Endothelial cell of umbilical vein (primary cell): ENCODE data around the gene UNKL. TPM values are rescaled to one million over a fixed set of nuclear protein-coding genes. Genes with fewer than 3 reads are reported as not detected.

ENCODE experiments used
- BruUV-seq: library from RNA; stranded (reverse); fragments of 400-500 nt; replicated peaks from 2 replicates; lab custom pipeline; 2021; lab: Mats Ljungman, UMichigan
- CTCF ChIA-PET: fragments of 300-600, 350-600 bp; sonication (Branson Sonifier 250); formaldehyde crosslinking; loops from one replicate; lab custom pipeline; 2021; ENCODE audit warnings: antibody characterized with exemption, inconsistent platforms; lab: Charles Lee
- POLR2A ChIA-PET: fragments of 300-600, 350-600 bp; sonication (Branson Sonifier 250); formaldehyde crosslinking; loops from one replicate; lab custom pipeline; 2021; ENCODE audit warnings: antibody characterized with exemption, inconsistent platforms; lab: Charles Lee
- DNase-seq: peaks from one replicate; pipeline ENCODE4 v3.0.0-alpha.2; 2011; ENCODE audit warnings: low read depth, low spot score
- FAIRE-seq: peaks from 2 replicates; lab custom pipeline; 2011; peaks lifted over from hg19 to GRCh38; lab: Jason Lieb, UNC
- H2AFZ ChIP-seq: 2 replicates; pipeline ENCODE4 v1.6.0; 2012; ENCODE audit warnings: low read depth, low read length, control low read depth, inconsistent platforms
- H3K27ac ChIP-seq: 2 replicates; pipeline ENCODE4 v1.5.1; 2011; ENCODE audit warnings: low read depth, mild to moderate bottlenecking, control low read depth, low read length, moderate library complexity; ENCODE audit not compliant: insufficient read depth
- H3K27me3 ChIP-seq, 2 experiments: 2 replicates each; pipeline versions ENCODE4 v1.6.0 to v1.6.1; 2011; ENCODE audit warnings: low read length in 2 of 2, mixed read lengths in 1 of 2; ENCODE audit not compliant: control insufficient read depth in 2 of 2, insufficient read depth in 2 of 2
- H3K36me3 ChIP-seq, 2 experiments: 2 replicates in 1 of 2; 3 replicates in 1 of 2; pipeline ENCODE4 v1.5.1; 2011; ENCODE audit warnings: low read length in 2 of 2, mild to moderate bottlenecking in 1 of 2, moderate library complexity in 1 of 2; ENCODE audit not compliant: control insufficient read depth in 2 of 2, insufficient read depth in 2 of 2; ENCODE audit errors: extremely low read depth in 1 of 2
- H3K4me1 ChIP-seq: 3 replicates; pipeline ENCODE4 v1.5.1; 2011; ENCODE audit warnings: mild to moderate bottlenecking, low read length; ENCODE audit not compliant: control insufficient read depth, insufficient read depth; ENCODE audit errors: extremely low read depth
- H3K4me2 ChIP-seq: 2 replicates; pipeline ENCODE4 v1.6.1; 2011; ENCODE audit warnings: low read length, control low read depth, mixed read lengths; ENCODE audit not compliant: insufficient read depth
- H3K4me3 ChIP-seq, 3 experiments: fragments of 200-600 bp in 1 of 3; sonication (generic), shearing (Covaris generic) in 1 of 3; replicated peaks in 1 of 3; 2 replicates each; pipeline ENCODE4 v1.5.1; 2011 to 2016; ENCODE audit warnings: control low read depth in 3 of 3, low read length in 3 of 3, mild to moderate bottlenecking in 2 of 3, inconsistent platforms in 1 of 3, low read depth in 1 of 3, moderate library complexity in 1 of 3; ENCODE audit not compliant: insufficient read depth in 1 of 3
- H3K79me2 ChIP-seq: 2 replicates; pipeline ENCODE4 v1.6.0; 2012; ENCODE audit warnings: low read length, inconsistent platforms; ENCODE audit not compliant: control insufficient read depth, insufficient read depth
- H3K9ac ChIP-seq: replicated peaks from 2 replicates; pipeline ENCODE3; 2011; ENCODE audit warnings: low read length, control low read depth; ENCODE audit not compliant: insufficient read depth; ENCODE audit errors: extremely low read depth
- H3K9me1 ChIP-seq: replicated peaks from 3 replicates; pipeline ENCODE4 v1.6.0; 2011; ENCODE audit warnings: mild to moderate bottlenecking, low read length; ENCODE audit not compliant: control insufficient read depth, insufficient read depth; ENCODE audit errors: extremely low read depth
- H3K9me3 ChIP-seq: replicated peaks from 2 replicates; pipeline ENCODE4 v1.5.1; 2012; ENCODE audit warnings: low read length, inconsistent platforms; ENCODE audit not compliant: control insufficient read depth, insufficient read depth
- H4K20me1 ChIP-seq: replicated peaks from 2 replicates; pipeline ENCODE3; 2011; ENCODE audit warnings: mild to moderate bottlenecking, low read length; ENCODE audit not compliant: control insufficient read depth, insufficient read depth; ENCODE audit errors: extremely low read depth
- EZH2 ChIP-seq: IDR thresholded peaks from 2 replicates; pipeline ENCODE4 v1.6.1; 2012; ENCODE audit warnings: borderline replicate concordance, low read depth, mild to moderate bottlenecking, moderate library complexity, low read length, inconsistent platforms; ENCODE audit not compliant: severe bottlenecking
- FOS ChIP-seq: IDR thresholded peaks from 2 replicates; pipeline ENCODE4 v1.6.1; 2011; ENCODE audit warnings: mild to moderate bottlenecking, low read length, moderate library complexity, borderline replicate concordance; ENCODE audit not compliant: insufficient read depth
- GATA2 ChIP-seq: IDR thresholded peaks from 2 replicates; pipeline ENCODE4 v1.7.0; 2011; ENCODE audit warnings: low read depth, mild to moderate bottlenecking, moderate library complexity, mixed read lengths, low read length; ENCODE audit not compliant: insufficient read length, insufficient read depth
- JUN ChIP-seq: IDR thresholded peaks from 2 replicates; pipeline ENCODE4 v1.6.1; 2011; ENCODE audit warnings: borderline replicate concordance, low read depth; ENCODE audit not compliant: insufficient read length, insufficient read depth
- MAX ChIP-seq: IDR thresholded peaks from 2 replicates; pipeline ENCODE4 v1.6.1; 2011; ENCODE audit not compliant: insufficient read depth, insufficient read length
- MYC ChIP-seq: IDR thresholded peaks from one replicate; pipeline ENCODE4 v1.6.1; 2011; ENCODE audit warnings: mild to moderate bottlenecking, low read depth, low read length
- POLR2AphosphoS5 ChIP-seq: IDR thresholded peaks from 2 replicates; pipeline ENCODE4 v1.6.1; 2012; ENCODE audit warnings: low read depth, mild to moderate bottlenecking, control low read depth, low read length, moderate library complexity; ENCODE audit not compliant: insufficient read depth
- dilution Hi-C: fragments of 300-500 bp; cut with MboI; formaldehyde crosslinking; loops from one replicate; pipeline ENCODE4 v1.15.0; 2019; ENCODE audit warnings: low sequenced_read_pairs; ENCODE audit not compliant: extremely low pct_ligation_motif_present
- intact Hi-C: fragments of 100-400 bp; cut with micrococcal nuclease; formaldehyde crosslinking; loops from one replicate; pipeline ENCODE4 v1.10.0; 2022
- polyA plus RNA-seq, 4 experiments: library from polyadenylated mRNA; depleted of rRNA in 3 of 4; stranded (reverse) in 3 of 4; unstranded in 1 of 4; fragments of >200 nt; gene quantifications; 2 replicates each; pipeline versions ENCODE4 v1.2.1 to v1.2.3, GENCODE V29; 2011 to 2012; ENCODE audit warnings: missing spikeins in 1 of 4
- total RNA-seq: library from RNA; stranded (reverse); gene quantifications from 2 replicates; pipeline ENCODE4 v1.2.3, GENCODE V29; 2021
- TF ChIP-seq, protein P1 (sequence below), 2 donors: IDR thresholded peaks; 1 replicate in 1 of 2; 2 replicates in 1 of 2; pipeline ENCODE4 v1.5.1; 2011; ENCODE audit warnings: low read length in 2 of 2, mild to moderate bottlenecking in 2 of 2, moderate library complexity in 2 of 2, control low read depth in 1 of 2, inconsistent platforms in 1 of 2, low read depth in 1 of 2; ENCODE audit not compliant: insufficient read depth in 1 of 2; ENCODE audit errors: extremely low read depth in 1 of 2

The UNKL gene
- total and polyA plus RNA-seq, 2 donors (not counting 3 experiments of a cell fraction or from before 2014, with no cell fraction given) = 17.1 to 32.8 TPM

- CTCF ChIA-PET = interaction anchor here (2.2 kb wide), 1 partner anchor 15 kb away, joined by 5 read pairs; no protein-coding TSS in a partner anchor
- Histone ChIP-seq H4K20me1 (no peaks in the 10 kb centered on the region), H3K27me3 (no peaks in the 10 kb centered on the region), H2AFZ (no peak overlapping the region), H3K27ac (no peak overlapping the region), H3K4me1 (peaks cover 13% of the 10 kb centered on the region), H3K4me2 (no peak overlapping the region), H3K79me2 (peaks cover 29% of the 10 kb centered on the region), H3K9me1 (no peaks in the 10 kb centered on the region), H3K4me3 (no peak overlapping the region), H3K36me3 (peaks cover 0 to 11% of the 10 kb centered on the region in 2 experiments), H3K9ac (no peak overlapping the region), H3K9me3 (no peaks in the 10 kb centered on the region)
- TF ChIP-seq GATA2 = no peak
- TF ChIP-seq, protein P1, sequence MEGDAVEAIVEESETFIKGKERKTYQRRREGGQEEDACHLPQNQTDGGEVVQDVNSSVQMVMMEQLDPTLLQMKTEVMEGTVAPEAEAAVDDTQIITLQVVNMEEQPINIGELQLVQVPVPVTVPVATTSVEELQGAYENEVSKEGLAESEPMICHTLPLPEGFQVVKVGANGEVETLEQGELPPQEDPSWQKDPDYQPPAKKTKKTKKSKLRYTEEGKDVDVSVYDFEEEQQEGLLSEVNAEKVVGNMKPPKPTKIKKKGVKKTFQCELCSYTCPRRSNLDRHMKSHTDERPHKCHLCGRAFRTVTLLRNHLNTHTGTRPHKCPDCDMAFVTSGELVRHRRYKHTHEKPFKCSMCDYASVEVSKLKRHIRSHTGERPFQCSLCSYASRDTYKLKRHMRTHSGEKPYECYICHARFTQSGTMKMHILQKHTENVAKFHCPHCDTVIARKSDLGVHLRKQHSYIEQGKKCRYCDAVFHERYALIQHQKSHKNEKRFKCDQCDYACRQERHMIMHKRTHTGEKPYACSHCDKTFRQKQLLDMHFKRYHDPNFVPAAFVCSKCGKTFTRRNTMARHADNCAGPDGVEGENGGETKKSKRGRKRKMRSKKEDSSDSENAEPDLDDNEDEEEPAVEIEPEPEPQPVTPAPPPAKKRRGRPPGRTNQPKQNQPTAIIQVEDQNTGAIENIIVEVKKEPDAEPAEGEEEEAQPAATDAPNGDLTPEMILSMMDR (IDR thresholded peaks at IDR 0.05; ENCODE audit: extremely low read depth in 1 of 2, insufficient read depth in 1 of 2, low read depth in 1 of 2, low read length in 2 of 2) = no peak
- no peak for TF ChIP-seq JUN
- TF ChIP-seq FOS = no peak
- TF ChIP-seq EZH2 = no peak
- no peak for TF ChIP-seq MAX
- no peak for TF ChIP-seq MYC
- no peak for TF ChIP-seq POLR2AphosphoS5
- intact Hi-C loops (no loop called here), dilution Hi-C loops (no loop called here)
- no TSS peak for BruUV-seq
- DNase-seq (no peak), FAIRE-seq (no peak)
- POLR2A ChIA-PET = no interaction called here
These were observed 65.6 kb downstream of the UNKL start for GRCh38 chr16:1348926-1349325.
